Left renal cortex interstitium (tissue), 4 donors: ENCODE measurements around the gene MMP26. TPM values are rescaled to one million over a fixed set of nuclear protein-coding genes. Genes with fewer than 3 reads are reported as not detected.
"Not testable (repeated sequence)": the region's sequence is repeated elsewhere in the genome, so short reads cannot be mapped to it uniquely, and the experiment has no call there.

ENCODE experiments used
- DNase-seq, 4 donors: peaks; one replicate each; pipeline ENCODE4 v3.0.0-alpha.2; 2013; ENCODE audit warnings: low read depth in 4 of 4, low spot score in 2 of 4, missing footprints in 1 of 4
- polyA plus RNA-seq, 4 donors: library from polyadenylated mRNA; unstranded; fragments of 120-200 nt; gene quantifications; one replicate each; pipeline ENCODE4 v1.2.1, GENCODE V29; 2013; ENCODE audit not compliant: insufficient read length in 4 of 4

The MMP26 gene
- polyA plus RNA-seq, 4 donors: 0.25 to 0.65 (median 0.43) TPM; not detected in 1

- not testable (repeated sequence) for DNase-seq
Observed at GRCh38 chr11:4722616-4723534, 18.3 kb downstream of the MMP26 start.

GRCh38 chr11:4727171-4727570 lies 22.6 kb downstream of the MMP26 start:
- DNase-seq: no peak

GRCh38 chr11:4740735-4741134 lies 36.2 kb downstream of the MMP26 start:
- DNase-seq: no peak

- no peak for DNase-seq
Observed at GRCh38 chr11:4748438-4748837, 43.9 kb downstream of the MMP26 start.

GRCh38 chr11:4751201-4751600 lies 46.6 kb downstream of the MMP26 start:
- no peak for DNase-seq

Other genes with a start within 250 kb of the MMP26 start
- under 1 TPM; 0.06 to 0.32 (median 0.19) TPM for gene OR52K1, start 222.1 kb upstream of the MMP26 start, polyA plus RNA-seq
- not detected for gene OR52M1, start 159.6 kb upstream of the MMP26 start, polyA plus RNA-seq
- not detected for gene OR52I2, start 123.0 kb upstream of the MMP26 start, polyA plus RNA-seq
- gene OR52I1, start 110.7 kb upstream of the MMP26 start, polyA plus RNA-seq: under 1 TPM in 2 of 4 donors, not detected in 2; 0.03 to 0.09 TPM
- 10 to 100 TPM; 19.7 to 25.3 (median 22.9) TPM for gene TRIM68, start 96.6 kb upstream of the MMP26 start, polyA plus RNA-seq
- not detected for gene OR51D1, start 67.3 kb upstream of the MMP26 start, polyA plus RNA-seq
- gene OR51E1, start 60.8 kb upstream of the MMP26 start, polyA plus RNA-seq: 1 to 10 TPM; 1.5 to 1.9 (median 1.7) TPM
- under 1 TPM; 0.65 to 0.82 (median 0.70) TPM for gene OR51E2, start 6.9 kb upstream of the MMP26 start, polyA plus RNA-seq
- gene OR51F1, start 65.2 kb downstream of the MMP26 start, polyA plus RNA-seq: not detected
- gene OR52R1, start 99.6 kb downstream of the MMP26 start, polyA plus RNA-seq: not detected
- not detected for gene OR51F2, start 116.5 kb downstream of the MMP26 start, polyA plus RNA-seq
- not detected for gene OR51S1, start 144.4 kb downstream of the MMP26 start, polyA plus RNA-seq
- gene OR51T1, start 177.1 kb downstream of the MMP26 start, polyA plus RNA-seq: not detected
- gene OR51A7, start 199.0 kb downstream of the MMP26 start, polyA plus RNA-seq: not detected
- not detected for gene OR51G2, start 214.6 kb downstream of the MMP26 start, polyA plus RNA-seq
- not detected for gene OR51G1, start 219.6 kb downstream of the MMP26 start, polyA plus RNA-seq
- gene OR51A4, start 242.8 kb downstream of the MMP26 start, polyA plus RNA-seq: under 1 TPM in 1 of 4 donors, not detected in 3; 0.05 TPM